B cell (primary cell): ENCODE results near the gene PRKAG2. TPM values are rescaled to one million over a fixed set of nuclear protein-coding genes. Genes with fewer than 3 reads are reported as not detected.

Experiments used
- ATAC-seq: fragments of 200-7000 bp; cut with Tn5 transposase; one replicate; pipeline ENCODE4 v1.10.0; 2021; ENCODE audit warnings: low read depth, mild to moderate bottlenecking, moderate number of reproducible peaks, moderate library complexity
- CTCF ChIA-PET: fragments of 350-600 bp; sonication (Branson Sonifier 250); formaldehyde crosslinking; loops from one replicate; lab custom pipeline; 2021; ENCODE audit warnings: antibody characterized with exemption, inconsistent platforms; lab: Charles Lee
- POLR2A ChIA-PET: fragments of 350-600 bp; sonication (Branson Sonifier 250); formaldehyde crosslinking; loops from one replicate; lab custom pipeline; 2021; ENCODE audit warnings: antibody characterized with exemption; lab: Charles Lee
- DNase-seq: peaks from one replicate; pipeline ENCODE4 v3.0.0; 2013
- H2AFZ ChIP-seq: 2 replicates; pipeline ENCODE4 v1.6.1; 2012; ENCODE audit warnings: mild to moderate bottlenecking, low read depth, low read length; ENCODE audit not compliant: insufficient read depth, poor library complexity, severe bottlenecking
- H3K27ac ChIP-seq, 2 donors: 1 replicate in 1 of 2; 2 replicates in 1 of 2; pipeline ENCODE4 v1.5.1; 2012 to 2013; ENCODE audit warnings: low read length in 2 of 2, mild to moderate bottlenecking in 2 of 2, moderate library complexity in 1 of 2
- H3K27me3 ChIP-seq, 4 experiments: fragments of 200-600 bp in 1 of 4; sonication (generic) in 1 of 4; replicated peaks in 1 of 4; 1 replicate in 2 of 4; 2 replicates in 2 of 4; pipeline versions ENCODE4 v1.6.1 to v1.7.0; 2013 to 2016; ENCODE audit warnings: low read length in 3 of 4, mild to moderate bottlenecking in 2 of 4, mixed read lengths in 1 of 4, moderate library complexity in 1 of 4; ENCODE audit not compliant: insufficient read depth in 4 of 4, control insufficient read depth in 3 of 4; ENCODE audit errors: control extremely low read depth in 1 of 4
- H3K36me3 ChIP-seq, 2 experiments: replicated peaks in 1 of 2; 1 replicate in 1 of 2; 2 replicates in 1 of 2; pipeline versions ENCODE4 v1.6.1 to v1.7.1; 2013; ENCODE audit warnings: low read length in 1 of 2; ENCODE audit not compliant: insufficient read depth in 2 of 2, control insufficient read depth in 1 of 2; ENCODE audit errors: control extremely low read depth in 1 of 2, extremely low read depth in 1 of 2
- H3K4me1 ChIP-seq, 2 donors: fragments of 200-600 bp in 1 of 2; sonication (generic) in 1 of 2; 1 replicate in 1 of 2; 2 replicates in 1 of 2; pipeline versions ENCODE4 v1.5.1 to v1.6.1; 2013 to 2017; ENCODE audit warnings: low read length in 2 of 2; ENCODE audit not compliant: control insufficient read depth in 2 of 2, insufficient read depth in 2 of 2
- H3K4me2 ChIP-seq: replicated peaks from 2 replicates; pipeline ENCODE3; 2012; ENCODE audit warnings: mild to moderate bottlenecking, low read depth, low read length; ENCODE audit not compliant: poor library complexity, severe bottlenecking
- H3K4me3 ChIP-seq, 5 experiments: fragments of 200-600 bp in 1 of 5; sonication (generic) in 1 of 5; 1 replicate in 3 of 5; 2 replicates in 2 of 5; pipeline versions ENCODE4 v1.5.1 to v1.7.0; 2011 to 2016; ENCODE audit warnings: low read length in 4 of 5, mild to moderate bottlenecking in 4 of 5, low read depth in 2 of 5, control low read depth in 1 of 5, moderate library complexity in 1 of 5; ENCODE audit not compliant: insufficient read depth in 1 of 5; ENCODE audit errors: control extremely low read depth in 1 of 5, extremely low read depth in 1 of 5
- H3K79me2 ChIP-seq: fragments of 200-600 bp; sonication (generic); one replicate; pipeline ENCODE4 v1.6.0; 2016; ENCODE audit warnings: low read length; ENCODE audit not compliant: control insufficient read depth, insufficient read depth
- H3K9ac ChIP-seq: fragments of 200-600 bp; sonication (generic); 2 replicates; pipeline ENCODE4 v1.6.1; 2017; ENCODE audit warnings: mild to moderate bottlenecking, low read length, moderate library complexity
- H3K9me3 ChIP-seq, 3 donors: one replicate each; pipeline versions ENCODE4 v1.6.1 to v1.7.1; 2013; ENCODE audit warnings: low read length in 2 of 3; ENCODE audit not compliant: control insufficient read depth in 2 of 3, insufficient read depth in 1 of 3; ENCODE audit errors: control extremely low read depth in 1 of 3
- H4K20me1 ChIP-seq: 2 replicates; pipeline ENCODE4 v1.6.0; 2012; ENCODE audit warnings: mild to moderate bottlenecking, low read length; ENCODE audit not compliant: insufficient read depth, control insufficient read depth, poor library complexity, severe bottlenecking
- H3K27ac Mint-ChIP-seq: one replicate; pipeline ENCODE4 v1.8.0; 2021; ENCODE audit warnings: mixed read lengths
- H3K27me3 Mint-ChIP-seq: one replicate; pipeline ENCODE4 v1.8.0; 2021; ENCODE audit warnings: mixed read lengths
- H3K4me1 Mint-ChIP-seq: one replicate; pipeline ENCODE4 v1.8.0; 2021; ENCODE audit warnings: mixed read lengths
- H3K4me3 Mint-ChIP-seq: one replicate; pipeline ENCODE4 v1.8.0; 2021; ENCODE audit warnings: mixed read lengths
- H3K9me3 Mint-ChIP-seq: one replicate; pipeline ENCODE4 v1.8.0; 2022; ENCODE audit warnings: mixed read lengths; ENCODE audit not compliant: insufficient read depth
- EZH2 ChIP-seq: IDR thresholded peaks from 2 replicates; pipeline ENCODE4 v1.6.1; 2012; ENCODE audit warnings: borderline replicate concordance, low read depth, mild to moderate bottlenecking, moderate library complexity, low read length; ENCODE audit not compliant: insufficient read depth, poor library complexity, severe bottlenecking
- WGBS: methylation state at CpG from one replicate; pipeline ENCODE4 v1.1.5; 2013; ENCODE audit warnings: missing lambda C conversion rate; ENCODE audit not compliant: insufficient coverage; 5-methylcytosine and 5-hydroxymethylcytosine counted together
- intact Hi-C: fragments of 100-400 bp; cut with micrococcal nuclease; formaldehyde crosslinking; loops from one replicate; pipeline ENCODE4 v1.10.0; 2022
- polyA plus RNA-seq: library from polyadenylated mRNA; depleted of rRNA; stranded (reverse); fragments of >200 nt; gene quantifications from 2 replicates; pipeline ENCODE4 v1.2.3, GENCODE V29; 2012
- total RNA-seq, 2 donors: library from RNA; stranded (reverse); fragments of 120-200 nt in 1 of 2; gene quantifications; 1 replicate in 1 of 2; 2 replicates in 1 of 2; pipeline versions ENCODE4 v1.2.3 to v1.2.4, GENCODE V29; 2013 to 2022
- TF ChIP-seq, protein P1 (sequence below): fragments of 200-600 bp; IDR thresholded peaks from one replicate; pipeline ENCODE4 v1.8.0; 2022; ENCODE audit warnings: antibody characterized with exemption, mild to moderate bottlenecking

The PRKAG2 gene
- total and polyA plus RNA-seq, 2 donors (not counting 1 experiment from before 2014, with no cell fraction given): 22.1 to 56.3 TPM

DNA sequence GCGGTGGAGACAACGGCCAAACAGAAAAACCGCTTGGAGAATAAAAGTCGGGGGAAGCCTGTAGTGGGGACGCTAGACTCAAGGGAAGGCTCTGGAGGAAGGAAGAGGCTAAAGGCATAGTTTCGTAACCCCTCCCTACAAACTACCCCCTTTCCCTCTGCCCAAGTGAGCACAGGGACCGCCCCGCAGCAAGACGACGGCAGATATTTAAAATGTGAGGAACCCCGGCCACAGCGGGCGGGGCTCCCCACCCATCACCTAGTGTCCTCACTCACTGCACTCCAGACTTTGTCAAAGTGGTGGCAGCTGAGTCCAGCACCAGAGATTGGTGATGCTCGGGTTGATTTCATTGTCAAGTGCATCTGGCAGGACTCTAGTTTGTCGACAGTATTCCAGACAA lies 69.1 kb downstream of the PRKAG2 start:
- peaks cover 15% of the 10 kb centered on the region for H3K4me1 Mint-ChIP-seq
- ATAC-seq: no peak
- no peak overlapping the region for H3K9ac ChIP-seq
- no peak overlapping the region for H3K4me2 ChIP-seq
- no peak overlapping the region for H3K4me3 Mint-ChIP-seq
- H3K4me1 ChIP-seq: no peaks in the 10 kb centered on the region
- TF ChIP-seq, protein P1, sequence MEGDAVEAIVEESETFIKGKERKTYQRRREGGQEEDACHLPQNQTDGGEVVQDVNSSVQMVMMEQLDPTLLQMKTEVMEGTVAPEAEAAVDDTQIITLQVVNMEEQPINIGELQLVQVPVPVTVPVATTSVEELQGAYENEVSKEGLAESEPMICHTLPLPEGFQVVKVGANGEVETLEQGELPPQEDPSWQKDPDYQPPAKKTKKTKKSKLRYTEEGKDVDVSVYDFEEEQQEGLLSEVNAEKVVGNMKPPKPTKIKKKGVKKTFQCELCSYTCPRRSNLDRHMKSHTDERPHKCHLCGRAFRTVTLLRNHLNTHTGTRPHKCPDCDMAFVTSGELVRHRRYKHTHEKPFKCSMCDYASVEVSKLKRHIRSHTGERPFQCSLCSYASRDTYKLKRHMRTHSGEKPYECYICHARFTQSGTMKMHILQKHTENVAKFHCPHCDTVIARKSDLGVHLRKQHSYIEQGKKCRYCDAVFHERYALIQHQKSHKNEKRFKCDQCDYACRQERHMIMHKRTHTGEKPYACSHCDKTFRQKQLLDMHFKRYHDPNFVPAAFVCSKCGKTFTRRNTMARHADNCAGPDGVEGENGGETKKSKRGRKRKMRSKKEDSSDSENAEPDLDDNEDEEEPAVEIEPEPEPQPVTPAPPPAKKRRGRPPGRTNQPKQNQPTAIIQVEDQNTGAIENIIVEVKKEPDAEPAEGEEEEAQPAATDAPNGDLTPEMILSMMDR: no peak
- TF ChIP-seq EZH2: no peak
- H3K27me3 ChIP-seq: no peaks in the 10 kb centered on the region
- no peak overlapping the region for H3K4me3 ChIP-seq
- H3K27ac Mint-ChIP-seq: no peak overlapping the region
- H3K36me3 ChIP-seq: no peaks in the 10 kb centered on the region
- DNase-seq: no peak
- intact Hi-C loops: no loop called here
- H3K27me3 Mint-ChIP-seq: no peaks in the 10 kb centered on the region
- peaks cover 1% of the 10 kb centered on the region for H3K79me2 ChIP-seq
- no peaks in the 10 kb centered on the region for H3K9me3 ChIP-seq
- CTCF ChIA-PET: no interaction called here
- no peak overlapping the region for H3K27ac ChIP-seq
- WGBS: 97% methylated on average over 7 of the region's 15 CpGs
- POLR2A ChIA-PET: no interaction called here
- no peak overlapping the region for H2AFZ ChIP-seq
- H3K9me3 Mint-ChIP-seq: no peaks in the 10 kb centered on the region
- peaks cover 50% of the 10 kb centered on the region for H4K20me1 ChIP-seq

DNA sequence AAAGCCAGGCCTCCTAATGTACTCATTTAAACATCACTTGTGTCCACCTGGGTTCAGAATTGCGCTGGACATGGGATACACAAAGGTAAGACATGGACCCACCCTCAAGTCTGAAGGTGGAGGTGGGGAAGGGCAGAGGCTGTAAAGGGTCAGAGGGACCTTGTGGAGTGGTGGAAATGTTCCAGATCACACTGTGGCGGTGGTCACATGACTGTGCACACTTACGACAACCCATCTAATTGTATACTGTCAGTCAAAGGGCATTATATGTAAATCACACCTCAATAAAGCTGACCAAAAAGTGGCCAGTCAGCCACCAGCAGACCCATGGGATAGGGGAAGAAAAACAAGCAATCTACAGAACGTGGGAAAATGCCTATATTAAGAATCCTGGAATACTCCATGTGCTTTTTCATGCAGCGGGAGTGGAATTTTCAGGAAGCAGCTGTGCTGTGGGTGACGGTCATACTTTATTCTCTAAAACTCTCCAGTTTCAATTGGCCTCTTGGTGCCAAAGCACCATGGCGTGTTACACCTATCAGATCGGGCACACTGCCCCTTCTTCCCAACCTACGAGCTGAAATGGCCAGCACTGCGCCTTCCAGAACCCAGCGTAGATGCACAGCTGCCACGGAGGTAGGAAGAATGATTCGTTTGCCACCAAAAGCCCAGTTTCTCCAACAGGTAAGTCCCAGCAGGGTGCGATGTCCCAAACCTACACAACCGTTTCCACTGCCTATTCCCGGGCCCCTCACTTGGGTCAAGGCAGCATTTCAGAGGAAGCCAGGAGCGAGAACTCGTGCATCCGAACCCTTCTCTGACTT lies 69.8 kb downstream of the PRKAG2 start:
- no peak overlapping the region for H3K27ac ChIP-seq
- DNase-seq (no peak), ATAC-seq (no peak)
- no peak overlapping the region for H3K4me3 Mint-ChIP-seq
- H3K27ac Mint-ChIP-seq: no peak overlapping the region
- intact Hi-C loops: no loop called here
- POLR2A ChIA-PET: no interaction called here
- no peaks in the 10 kb centered on the region for H3K9me3 Mint-ChIP-seq
- H3K4me3 ChIP-seq: no peak overlapping the region
- no peaks in the 10 kb centered on the region for H3K27me3 Mint-ChIP-seq
- no peaks in the 10 kb centered on the region for H3K79me2 ChIP-seq
- CTCF ChIA-PET: interaction anchor here (0.5 kb wide), 1 partner anchor 231 kb away, joined by 3 read pairs; no protein-coding TSS in a partner anchor
- no peaks in the 10 kb centered on the region for H3K36me3 ChIP-seq
- H3K27me3 ChIP-seq: no peaks in the 10 kb centered on the region
- H3K9ac ChIP-seq: no peak overlapping the region
- H3K4me2 ChIP-seq: no peak overlapping the region
- H4K20me1 ChIP-seq: peaks cover 51% of the 10 kb centered on the region
- no peaks in the 10 kb centered on the region for H3K4me1 ChIP-seq
- TF ChIP-seq, protein P1: no peak
- no peak for TF ChIP-seq EZH2
- H3K9me3 ChIP-seq: no peaks in the 10 kb centered on the region
- peaks cover 17% of the 10 kb centered on the region for H3K4me1 Mint-ChIP-seq
- WGBS: 95% methylated on average over 16 of the region's 19 CpGs
- H2AFZ ChIP-seq: no peak overlapping the region
